ENCODE data around the gene UCHL5. TPM values are rescaled to one million over a fixed set of nuclear protein-coding genes. Genes with fewer than 3 reads are reported as not detected.

UCHL5 gene
- total RNA-seq, 1 donor from 2014 or later: 43.5 TPM

Small RNA genes within 50 kb of the gene (small RNA-seq; reads per million reads assigned to genes)
- not detected for gene SCARNA18B (ENCODE audit: low replicate concordance)

Other genes starting within 250 kb of the UCHL5 start
- 215 TPM for gene RO60, start 252 bp upstream of the UCHL5 start, total RNA-seq
- gene GLRX2, start 46.1 kb upstream of the UCHL5 start, total RNA-seq: 12.0 TPM
- 31.7 TPM for gene CDC73, start 62.7 kb upstream of the UCHL5 start, total RNA-seq
- gene B3GALT2, start 127.3 kb upstream of the UCHL5 start, total RNA-seq: 71.5 TPM